HuH-7.5 (cell line): Measurements from ENCODE around the gene PPM1E.
A peak's percentile ranks its signal among the peaks of the same experiment; 100 is the strongest.
"Not testable (repeated sequence)": the region's sequence is repeated elsewhere in the genome, so short reads cannot be mapped to it uniquely, and the experiment has no call there.

ENCODE experiments used
- DNase-seq: peaks from one replicate; pipeline ENCODE4 v3.0.0; 2011; ENCODE audit warnings: low spot score

The PPM1E gene

GRCh38 chr17:58947824-58948223, 192.2 kb downstream of the PPM1E start:
- no peak for DNase-seq

- not testable (repeated sequence) for DNase-seq
These were observed 198.7 kb downstream of the PPM1E start for GRCh38 chr17:58954358-58954757.

GRCh38 chr17:58956997-58957724, 201.5 kb downstream of the PPM1E start:
- peak; percentile 38 for DNase-seq

- DNase-seq, result not testable (repeated sequence)
These were observed 202.0 kb downstream of the PPM1E start for GRCh38 chr17:58957725-58958073.

- DNase-seq, result peak; percentile 73
These were observed 204.4 kb downstream of the PPM1E start for GRCh38 chr17:58960068-58960467.

- DNase-seq, result no peak
These were observed 209.6 kb downstream of the PPM1E start for GRCh38 chr17:58965221-58965620.

- DNase-seq, result no peak
These were observed 210.6 kb downstream of the PPM1E start for GRCh38 chr17:58966208-58966607.

- DNase-seq, result no peak
These were observed 212.9 kb downstream of the PPM1E start for GRCh38 chr17:58968426-58969061.

- DNase-seq, result no peak
These were observed 213.5 kb downstream of the PPM1E start for GRCh38 chr17:58969156-58969555.

- no peak for DNase-seq
These were observed 214.0 kb downstream of the PPM1E start for GRCh38 chr17:58969612-58970011.

- no peak for DNase-seq
These were observed 215.2 kb downstream of the PPM1E start for GRCh38 chr17:58970609-58971450.

- no peak for DNase-seq
These were observed 218.7 kb downstream of the PPM1E start for GRCh38 chr17:58974354-58974753.

GRCh38 chr17:58976541-58976940, 220.9 kb downstream of the PPM1E start:
- DNase-seq, result no peak

GRCh38 chr17:58980706-58981481, 225.2 kb downstream of the PPM1E start:
- no peak for DNase-seq

GRCh38 chr17:58982626-58983025, 227.0 kb downstream of the PPM1E start:
- no peak for DNase-seq

GRCh38 chr17:58985367-58985766, 229.7 kb downstream of the PPM1E start:
- no peak for DNase-seq

GRCh38 chr17:58985971-58986370, 230.3 kb downstream of the PPM1E start:
- DNase-seq, result no peak

- no peak for DNase-seq
These were observed 234.0 kb downstream of the PPM1E start for GRCh38 chr17:58989629-58990028.

- DNase-seq, result no peak
These were observed 236.2 kb downstream of the PPM1E start for GRCh38 chr17:58991718-58992331.

- DNase-seq, result no peak
These were observed 237.7 kb downstream of the PPM1E start for GRCh38 chr17:58993311-58993710.

- DNase-seq, result no peak
These were observed 239.7 kb downstream of the PPM1E start for GRCh38 chr17:58995247-58995940.
